ENCODE data around the gene DRD4.

Gene DRD4

GRCh38 chr11:627308-627576 lies 9.8 kb upstream of the DRD4 start:
- Histone ChIP-seq H3K14ac (ENCODE audit: low read length in 2 of 2) (no peak overlapping the region), H2AK5ac (ENCODE audit: low read length, severe bottlenecking) (no peak overlapping the region), H4K91ac (ENCODE audit: low read length) (no peak overlapping the region), H3K36me3 (ENCODE audit: control insufficient read depth in 1 of 2, insufficient read depth in 2 of 2, low read depth in 1 of 2, low read length in 2 of 2) (peaks cover 0 to 32% of the 10 kb centered on the region in 2 experiments), H3K4me1 (ENCODE audit: control insufficient read depth, insufficient read depth, low read depth, low read length) (peaks cover 23% of the 10 kb centered on the region), H2BK15ac (ENCODE audit: low read depth, poor library complexity, severe bottlenecking) (no peak overlapping the region), H3K4ac (ENCODE audit: low read depth in 1 of 2, low read length in 2 of 2) (no peak overlapping the region), H3K23ac (ENCODE audit: low read length in 2 of 2) (no peak overlapping the region), H2BK5ac (ENCODE audit: low read depth, low read length, poor library complexity, severe bottlenecking) (no peak overlapping the region), H2BK120ac (ENCODE audit: low read depth, low read length) (no peak overlapping the region), H3K9me3 (ENCODE audit: control insufficient read depth, low read length) (no peaks in the 10 kb centered on the region), H3K4me2 (ENCODE audit: low read length, poor library complexity, severe bottlenecking) (no peak overlapping the region), H3K27me3 (ENCODE audit: control insufficient read depth in 1 of 2, insufficient read depth in 1 of 2, low read length in 2 of 2) (peaks cover 18% of the 10 kb centered on the region in 2 experiments), H3K27ac (ENCODE audit: low read length, poor library complexity, severe bottlenecking) (no peak overlapping the region), H3K9ac (ENCODE audit: low read length) (no peak overlapping the region), H3K18ac (ENCODE audit: low read depth in 1 of 2, low read length in 2 of 2) (no peak overlapping the region), H2AFZ (ENCODE audit: low read depth, low read length) (no peak overlapping the region), H3K4me3 (ENCODE audit: insufficient read depth in 1 of 2, low read depth in 1 of 2, low read length in 2 of 2) (no peak overlapping the region), H2BK12ac (ENCODE audit: low read length in 2 of 2) (no peak overlapping the region), H4K8ac (ENCODE audit: low read length) (no peak overlapping the region), H3K79me1 (replicated peaks; ENCODE audit: low read length, poor library complexity, severe bottlenecking) (peaks cover 2% of the 10 kb centered on the region)
- DNase-seq: no peak
- 84% methylated on average over 4 of the region's 28 CpGs for WGBS

- Histone ChIP-seq H3K36me3 (ENCODE audit: control insufficient read depth in 1 of 2, insufficient read depth in 2 of 2, low read depth in 1 of 2, low read length in 2 of 2) (peaks cover 0 to 32% of the 10 kb centered on the region in 2 experiments), H3K9ac (ENCODE audit: low read length) (no peak overlapping the region), H3K27ac (ENCODE audit: low read length, poor library complexity, severe bottlenecking) (no peak overlapping the region), H3K14ac (ENCODE audit: low read length in 2 of 2) (no peak overlapping the region), H3K18ac (ENCODE audit: low read depth in 1 of 2, low read length in 2 of 2) (no peak overlapping the region), H3K9me3 (ENCODE audit: control insufficient read depth, low read length) (no peaks in the 10 kb centered on the region), H3K4me3 (ENCODE audit: insufficient read depth in 1 of 2, low read depth in 1 of 2, low read length in 2 of 2) (no peak overlapping the region), H3K79me1 (replicated peaks; ENCODE audit: low read length, poor library complexity, severe bottlenecking) (peaks cover 2% of the 10 kb centered on the region), H2BK15ac (ENCODE audit: low read depth, poor library complexity, severe bottlenecking) (no peak overlapping the region), H2BK5ac (ENCODE audit: low read depth, low read length, poor library complexity, severe bottlenecking) (no peak overlapping the region), H2AK5ac (ENCODE audit: low read length, severe bottlenecking) (peak overlapping the region; percentile 56), H3K23ac (ENCODE audit: low read length in 2 of 2) (no peak overlapping the region), H4K91ac (ENCODE audit: low read length) (peak overlapping the region; percentile 25), H3K4ac (ENCODE audit: low read depth in 1 of 2, low read length in 2 of 2) (no peak overlapping the region), H3K27me3 (ENCODE audit: control insufficient read depth in 1 of 2, insufficient read depth in 1 of 2, low read length in 2 of 2) (peaks cover 18% of the 10 kb centered on the region in 2 experiments), H2BK120ac (ENCODE audit: low read depth, low read length) (no peak overlapping the region), H2BK12ac (ENCODE audit: low read length in 2 of 2) (no peak overlapping the region), H4K8ac (ENCODE audit: low read length) (no peak overlapping the region), H2AFZ (ENCODE audit: low read depth, low read length) (no peak overlapping the region), H3K4me1 (ENCODE audit: control insufficient read depth, insufficient read depth, low read depth, low read length) (peaks cover 23% of the 10 kb centered on the region), H3K4me2 (ENCODE audit: low read length, poor library complexity, severe bottlenecking) (no peak overlapping the region)
- WGBS: 92% methylated on average over 31 of the region's 31 CpGs
- no peak for DNase-seq
These were observed 9.0 kb upstream of the DRD4 start for GRCh38 chr11:628056-628455.

- Histone ChIP-seq H3K4me3 (ENCODE audit: insufficient read depth in 1 of 2, low read depth in 1 of 2, low read length in 2 of 2) (no peak overlapping the region), H2AK5ac (ENCODE audit: low read length, severe bottlenecking) (no peak overlapping the region), H3K27me3 (ENCODE audit: control insufficient read depth in 1 of 2, insufficient read depth in 1 of 2, low read length in 2 of 2) (peaks cover 18% of the 10 kb centered on the region in 2 experiments), H2BK120ac (ENCODE audit: low read depth, low read length) (no peak overlapping the region), H3K4me1 (ENCODE audit: control insufficient read depth, insufficient read depth, low read depth, low read length) (peaks cover 20% of the 10 kb centered on the region), H3K18ac (ENCODE audit: low read depth in 1 of 2, low read length in 2 of 2) (no peak overlapping the region), H4K91ac (ENCODE audit: low read length) (no peak overlapping the region), H3K79me1 (replicated peaks; ENCODE audit: low read length, poor library complexity, severe bottlenecking) (peaks cover under 1% of the 10 kb centered on the region), H3K14ac (ENCODE audit: low read length in 2 of 2) (no peak overlapping the region), H3K23ac (ENCODE audit: low read length in 2 of 2) (no peak overlapping the region), H3K27ac (ENCODE audit: low read length, poor library complexity, severe bottlenecking) (no peak overlapping the region), H3K4me2 (ENCODE audit: low read length, poor library complexity, severe bottlenecking) (no peak overlapping the region), H3K36me3 (ENCODE audit: control insufficient read depth in 1 of 2, insufficient read depth in 2 of 2, low read depth in 1 of 2, low read length in 2 of 2) (peaks cover 0 to 22% of the 10 kb centered on the region in 2 experiments), H2BK5ac (ENCODE audit: low read depth, low read length, poor library complexity, severe bottlenecking) (no peak overlapping the region), H2BK15ac (ENCODE audit: low read depth, poor library complexity, severe bottlenecking) (no peak overlapping the region), H2AFZ (ENCODE audit: low read depth, low read length) (no peak overlapping the region), H4K8ac (ENCODE audit: low read length) (no peak overlapping the region), H3K4ac (ENCODE audit: low read depth in 1 of 2, low read length in 2 of 2) (no peak overlapping the region), H3K9me3 (ENCODE audit: control insufficient read depth, low read length) (no peaks in the 10 kb centered on the region), H3K9ac (ENCODE audit: low read length) (no peak overlapping the region), H2BK12ac (ENCODE audit: low read length in 2 of 2) (no peak overlapping the region)
- no peak for DNase-seq
- 84% methylated on average over 8 of the region's 10 CpGs for WGBS
These were observed 7.9 kb upstream of the DRD4 start for GRCh38 chr11:629237-629583.

- 95% methylated on average over 5 of the region's 5 CpGs for WGBS
These were observed 6.2 kb upstream of the DRD4 start for GRCh38 chr11:630871-631270.

More at GRCh38 chr11:630871-631270, 6.2 kb upstream of the DRD4 start:
- H2AFZ ChIP-seq (ENCODE audit: low read depth, low read length): no peak overlapping the region
- H2BK120ac ChIP-seq (ENCODE audit: low read depth, low read length): no peak overlapping the region
- H2BK15ac ChIP-seq (ENCODE audit: low read depth, poor library complexity, severe bottlenecking): no peak overlapping the region
- H3K18ac ChIP-seq (ENCODE audit: low read depth in 1 of 2, low read length in 2 of 2): no peak overlapping the region
- no peak overlapping the region for H3K14ac ChIP-seq (ENCODE audit: low read length in 2 of 2)
- no peaks in the 10 kb centered on the region for H3K79me1 ChIP-seq (replicated peaks; ENCODE audit: low read length, poor library complexity, severe bottlenecking)
- no peak overlapping the region for H4K8ac ChIP-seq (ENCODE audit: low read length)
- H3K27ac ChIP-seq (ENCODE audit: low read length, poor library complexity, severe bottlenecking): no peak overlapping the region
- no peak overlapping the region for H3K4ac ChIP-seq (ENCODE audit: low read depth in 1 of 2, low read length in 2 of 2)
- no peak overlapping the region for H3K4me2 ChIP-seq (ENCODE audit: low read length, poor library complexity, severe bottlenecking)
- DNase-seq: no peak
- H3K9ac ChIP-seq (ENCODE audit: low read length): no peak overlapping the region
- peaks cover 0 to 9% of the 10 kb centered on the region in 2 experiments for H3K36me3 ChIP-seq (ENCODE audit: control insufficient read depth in 1 of 2, insufficient read depth in 2 of 2, low read depth in 1 of 2, low read length in 2 of 2)
- H2AK5ac ChIP-seq (ENCODE audit: low read length, severe bottlenecking): no peak overlapping the region
- no peaks in the 10 kb centered on the region for H3K9me3 ChIP-seq (ENCODE audit: control insufficient read depth, low read length)
- no peak overlapping the region for H3K23ac ChIP-seq (ENCODE audit: low read length in 2 of 2)
- H4K91ac ChIP-seq (ENCODE audit: low read length): no peak overlapping the region
- no peak overlapping the region for H2BK12ac ChIP-seq (ENCODE audit: low read length in 2 of 2)
- peaks cover 8 to 16% of the 10 kb centered on the region in 2 experiments for H3K27me3 ChIP-seq (ENCODE audit: control insufficient read depth in 1 of 2, insufficient read depth in 1 of 2, low read length in 2 of 2)
- H2BK5ac ChIP-seq (ENCODE audit: low read depth, low read length, poor library complexity, severe bottlenecking): no peak overlapping the region
- H3K4me3 ChIP-seq (ENCODE audit: insufficient read depth in 1 of 2, low read depth in 1 of 2, low read length in 2 of 2): no peak overlapping the region
- peaks cover 16% of the 10 kb centered on the region for H3K4me1 ChIP-seq (ENCODE audit: control insufficient read depth, insufficient read depth, low read depth, low read length)
